Kidney (tissue), 14 donors: Measurements from ENCODE around the gene ANKRD44. TPM values are rescaled to one million over a fixed set of nuclear protein-coding genes. Genes with fewer than 3 reads are reported as not detected.

ENCODE experiments used
- DNase-seq, 5 donors: peaks; one replicate each; pipeline ENCODE4 v3.0.0-alpha.2; 2013 to 2020
- FAIRE-seq: peaks from 2 replicates; lab custom pipeline; 2012; peaks lifted over from hg19 to GRCh38; lab: Jason Lieb, UNC
- H3K27ac ChIP-seq, 2 donors: one replicate each; pipeline ENCODE4 v1.7.0; 2013; ENCODE audit warnings: low read depth in 2 of 2, low read length in 2 of 2, inconsistent platforms in 1 of 2
- H3K27me3 ChIP-seq: one replicate; pipeline ENCODE4 v1.7.1; 2013; ENCODE audit warnings: low read length, inconsistent platforms; ENCODE audit not compliant: control insufficient read depth, insufficient read depth
- H3K36me3 ChIP-seq, 3 donors: one replicate each; pipeline versions ENCODE4 v1.7.0 to v1.7.1; 2013; ENCODE audit warnings: low read length in 3 of 3, control low read depth in 1 of 3, inconsistent platforms in 1 of 3; ENCODE audit not compliant: insufficient read depth in 3 of 3, control insufficient read depth in 2 of 3
- H3K4me1 ChIP-seq, 3 donors: one replicate each; pipeline versions ENCODE4 v1.7.0 to v1.7.1; 2013; ENCODE audit warnings: low read length in 3 of 3, inconsistent platforms in 1 of 3, low read depth in 1 of 3; ENCODE audit not compliant: control insufficient read depth in 2 of 3, insufficient read depth in 2 of 3
- H3K4me3 ChIP-seq, 3 donors: one replicate each; pipeline versions ENCODE4 v1.7.0 to v1.8.1; 2013; ENCODE audit warnings: low read length in 3 of 3, control low read depth in 1 of 3, inconsistent platforms in 1 of 3
- H3K9ac ChIP-seq, 3 donors: one replicate each; pipeline versions ENCODE4 v1.7.0 to v1.7.1; 2013; ENCODE audit warnings: low read length in 3 of 3, control low read depth in 1 of 3, inconsistent platforms in 1 of 3
- H3K9me3 ChIP-seq, 3 donors: one replicate each; pipeline versions ENCODE4 v1.7.0 to v1.7.1; 2013; ENCODE audit warnings: low read length in 3 of 3, control low read depth in 1 of 3, inconsistent platforms in 1 of 3; ENCODE audit not compliant: control insufficient read depth in 2 of 3, insufficient read depth in 1 of 3
- CTCF ChIP-seq: IDR thresholded peaks from 3 replicates; pipeline ENCODE4 v1.5.1; 2012; ENCODE audit warnings: mild to moderate bottlenecking, moderate library complexity, borderline replicate concordance; ENCODE audit not compliant: insufficient read depth; ENCODE audit errors: extremely low read depth
- intact Hi-C: fragments of 100-400 bp; cut with DNase I; formaldehyde crosslinking; loops from one replicate; pipeline ENCODE4 v1.11.1; 2022
- polyA plus RNA-seq: library from polyadenylated mRNA; stranded (reverse); fragments of 350-450 nt; fragmentation: Illumina TruSeq; extraction: RNeasy Lipid Tissue Mini Kit (QIAGEN cat#74804); gene quantifications from one replicate; pipeline ENCODE4 v1.2.3, GENCODE V29; 2014; ENCODE audit warnings: low read depth, low replicate concordance; ENCODE audit not compliant: insufficient read depth
- total RNA-seq: library from RNA; stranded (reverse); fragmentation: NEBNext Ultra II Directional; extraction: Animal tissue kit (Norgen Biotek cat#: 25700); gene quantifications from one replicate; pipeline ENCODE4 v1.2.1, GENCODE V29; 2021
- donor health status: control.
- donor health status: control.
- donor health status: control.
- donor health status: control.
- donor health status: control.
- donor health status: DM: yes; HTN: yes; CAD: no.
- donor health status: Normal renal cell carcinoma (clear cell type).

ANKRD44 gene
- total and polyA plus RNA-seq, 2 donors from 2014 or later = 2.2 to 39.2 TPM

- DNase-seq = no peak
- Histone ChIP-seq H3K27ac (no peak overlapping the region), H3K27me3 (no peaks in the 10 kb centered on the region), H3K9me3 (no peaks in the 10 kb centered on the region), H3K36me3 (peaks cover 0 to 3% (median 0%) of the 10 kb centered on the region in 3 donors), H3K4me1 (peaks cover 0 to 4% (median 0%) of the 10 kb centered on the region in 3 donors), H3K4me3 (no peak overlapping the region), H3K9ac (no peak overlapping the region)
- FAIRE-seq = no peak
- intact Hi-C loops = no loop called here
- no peak for TF ChIP-seq CTCF
These were observed 224.1 kb downstream of the ANKRD44 start for GRCh38 chr2:197086500-197086899.

- no peak for FAIRE-seq
These were observed 224.9 kb downstream of the ANKRD44 start for GRCh38 chr2:197085665-197086064.

GRCh38 chr2:197081294-197081693 lies 229.3 kb downstream of the ANKRD44 start:
- intact Hi-C loops = no loop called here
- no peak overlapping the region for H3K9ac ChIP-seq
- H3K27ac ChIP-seq = no peak overlapping the region
- H3K9me3 ChIP-seq = no peaks in the 10 kb centered on the region
- DNase-seq (no peak), FAIRE-seq (no peak)
- no peak overlapping the region for H3K4me3 ChIP-seq
- H3K36me3 ChIP-seq = peaks cover 0 to 5% (median 3%) of the 10 kb centered on the region in 3 donors
- no peaks in the 10 kb centered on the region for H3K4me1 ChIP-seq
- H3K27me3 ChIP-seq = no peaks in the 10 kb centered on the region
- no peak for TF ChIP-seq CTCF

More at GRCh38 chr2:197085665-197086064, 224.9 kb downstream of the ANKRD44 start:
- Histone ChIP-seq H3K27ac (no peak overlapping the region), H3K9me3 (no peaks in the 10 kb centered on the region), H3K9ac (no peak overlapping the region), H3K4me1 (peaks cover 0 to 4% (median 0%) of the 10 kb centered on the region in 3 donors), H3K4me3 (no peak overlapping the region), H3K27me3 (no peaks in the 10 kb centered on the region), H3K36me3 (peaks cover 0 to 3% (median 2%) of the 10 kb centered on the region in 3 donors)
- DNase-seq = no peak
- no peak for TF ChIP-seq CTCF
- intact Hi-C loops = no loop called here
